NT2/D1 (cell line): ENCODE results near the gene KCNG1.
A peak's percentile ranks its signal among the peaks of the same experiment; 100 is the strongest.

Source experiments
- DNase-seq: peaks from one replicate; pipeline ENCODE4 v3.0.0-alpha.2; 2011; ENCODE audit warnings: low read depth, low spot score
- H3K27me3 ChIP-seq: 2 replicates; pipeline ENCODE4 v1.6.0; 2011; ENCODE audit warnings: mild to moderate bottlenecking; ENCODE audit not compliant: insufficient read length, insufficient read depth
- H3K36me3 ChIP-seq: 2 replicates; pipeline ENCODE4 v1.6.1; 2011; ENCODE audit warnings: mild to moderate bottlenecking, low read length, mixed read lengths; ENCODE audit not compliant: insufficient read depth, insufficient read length
- H3K4me1 ChIP-seq: 2 replicates; pipeline ENCODE4 v1.5.1; 2011; ENCODE audit not compliant: insufficient read depth, insufficient read length
- H3K4me3 ChIP-seq: 2 replicates; pipeline ENCODE4 v1.5.1; 2011; ENCODE audit warnings: low read depth; ENCODE audit not compliant: insufficient read length
- H3K9ac ChIP-seq: 2 replicates; pipeline ENCODE4 v1.6.0; 2011; ENCODE audit warnings: low read depth; ENCODE audit not compliant: insufficient read length
- H3K9me3 ChIP-seq: 2 replicates; pipeline ENCODE4 v1.5.1; 2011; ENCODE audit warnings: mild to moderate bottlenecking, low read length; ENCODE audit not compliant: insufficient read depth
- SUZ12 ChIP-seq: IDR thresholded peaks from 2 replicates; pipeline ENCODE4 v1.6.1; 2011; ENCODE audit not compliant: insufficient read length, insufficient read depth; ENCODE audit errors: extremely low read depth
- YY1 ChIP-seq: IDR thresholded peaks from 2 replicates; pipeline ENCODE4 v1.6.1; 2011; ENCODE audit not compliant: insufficient read length, insufficient read depth
- ZNF274 ChIP-seq: IDR thresholded peaks from 2 replicates; pipeline ENCODE4 v1.6.1; 2011; ENCODE audit warnings: mild to moderate bottlenecking, low read depth, low read length

KCNG1 gene

DNA sequence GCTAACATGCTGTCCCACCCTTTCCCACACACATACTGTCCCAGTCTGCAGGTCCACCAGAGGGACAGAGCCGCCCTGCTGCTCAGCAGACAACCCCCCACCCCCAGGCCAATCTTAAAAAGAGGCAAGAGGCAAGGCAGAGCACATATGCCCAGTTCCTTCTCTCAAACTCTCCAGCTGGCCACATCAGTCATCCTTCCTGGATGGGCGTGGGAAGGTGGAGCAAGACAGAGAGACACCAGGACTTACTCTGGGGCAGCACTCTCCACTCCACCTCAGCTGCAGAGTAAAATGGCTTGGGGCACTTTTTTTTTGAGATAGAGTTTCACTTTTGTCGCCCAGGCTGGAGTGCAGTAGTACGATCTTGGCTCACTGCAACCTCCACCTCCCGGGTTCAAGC, 53.5 kb downstream of the KCNG1 start:
- Histone ChIP-seq H3K36me3 (no peaks in the 10 kb centered on the region), H3K27me3 (no peaks in the 10 kb centered on the region), H3K9me3 (no peaks in the 10 kb centered on the region), H3K4me1 (no peaks in the 10 kb centered on the region), H3K9ac (no peak overlapping the region), H3K4me3 (no peak overlapping the region)
- no peak for DNase-seq
- TF ChIP-seq ZNF274 (no peak), SUZ12 (no peak), YY1 (no peak)

DNA sequence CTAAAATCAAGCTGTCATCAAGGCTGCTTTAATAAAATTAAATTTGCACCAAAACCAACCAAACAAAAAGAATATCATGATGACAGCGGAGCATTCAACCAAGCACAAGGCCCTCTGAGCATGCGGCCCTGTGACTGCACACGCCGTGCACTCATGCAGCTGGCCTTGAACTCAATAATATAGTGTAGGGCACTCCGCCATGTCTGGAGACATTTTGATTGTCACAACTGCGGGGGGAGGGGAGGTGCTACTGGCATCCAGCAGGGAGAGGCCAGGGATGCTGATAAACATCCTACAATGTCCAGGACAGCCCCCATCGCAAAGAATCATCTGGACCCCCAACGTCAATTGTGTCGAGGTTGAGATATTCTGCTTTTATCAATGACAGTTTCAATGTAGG, 54.6 kb downstream of the KCNG1 start:
- Histone ChIP-seq H3K27me3 (no peaks in the 10 kb centered on the region), H3K4me1 (no peaks in the 10 kb centered on the region), H3K36me3 (no peaks in the 10 kb centered on the region), H3K4me3 (no peak overlapping the region), H3K9ac (no peak overlapping the region), H3K9me3 (no peaks in the 10 kb centered on the region)
- DNase-seq, result no peak
- no peak for TF ChIP-seq SUZ12
- no peak for TF ChIP-seq YY1
- TF ChIP-seq ZNF274, result no peak

DNA sequence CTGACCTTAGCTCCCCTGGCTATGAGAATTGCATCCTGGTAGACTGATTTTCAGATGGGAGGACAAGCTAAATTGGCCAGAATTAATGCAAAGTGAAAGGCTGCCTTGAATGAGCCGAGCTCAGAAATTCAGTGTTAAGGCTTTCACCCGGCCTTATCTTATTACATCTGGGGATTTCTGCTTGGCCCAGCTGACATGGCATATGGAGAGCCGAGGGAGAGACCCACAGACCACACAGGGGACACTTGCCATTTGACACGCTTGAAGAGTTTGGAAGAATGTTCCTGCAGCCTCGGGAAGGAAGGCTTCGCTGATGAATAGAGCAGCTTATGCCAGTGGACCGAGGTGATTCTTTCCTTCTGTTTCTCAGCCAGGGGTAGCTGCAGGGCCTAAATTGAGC, 55.3 kb downstream of the KCNG1 start:
- TF ChIP-seq ZNF274 (no peak), YY1 (no peak), SUZ12 (no peak)
- Histone ChIP-seq H3K36me3 (no peaks in the 10 kb centered on the region), H3K4me3 (no peak overlapping the region), H3K27me3 (no peaks in the 10 kb centered on the region), H3K9me3 (no peaks in the 10 kb centered on the region), H3K4me1 (no peaks in the 10 kb centered on the region), H3K9ac (no peak overlapping the region)
- no peak for DNase-seq

DNA sequence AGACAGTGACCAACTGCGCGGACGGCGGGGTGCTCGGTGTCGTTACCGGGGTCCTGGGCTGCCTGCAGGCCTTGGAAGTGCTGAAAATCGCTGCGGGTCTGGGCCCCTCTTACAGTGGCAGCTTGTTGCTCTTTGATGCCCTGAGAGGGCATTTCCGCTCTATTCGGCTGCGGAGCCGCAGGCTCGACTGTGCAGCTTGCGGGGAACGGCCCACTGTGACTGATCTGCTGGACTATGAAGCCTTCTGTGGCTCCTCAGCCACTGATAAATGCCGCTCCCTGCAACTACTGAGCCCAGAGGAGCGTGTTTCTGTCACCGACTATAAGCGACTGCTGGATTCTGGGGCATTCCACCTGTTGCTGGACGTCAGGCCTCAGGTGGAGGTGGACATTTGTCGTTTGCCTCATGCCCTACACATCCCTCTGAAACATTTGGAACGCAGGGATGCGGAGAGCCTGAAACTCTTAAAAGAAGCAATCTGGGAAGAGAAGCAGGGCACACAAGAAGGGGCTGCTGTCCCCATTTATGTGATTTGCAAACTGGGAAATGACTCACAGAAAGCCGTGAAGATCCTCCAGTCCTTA, 63.3 kb downstream of the KCNG1 start:
- no peaks in the 10 kb centered on the region for H3K27me3 ChIP-seq
- H3K4me1 ChIP-seq, result peaks cover 3% of the 10 kb centered on the region
- TF ChIP-seq YY1 (no peak), SUZ12 (no peak), ZNF274 (no peak)
- 0 out of 2 replicates have a peak, but pooled peaks cover 7% of the 10 kb centered on the region for H3K9me3 ChIP-seq
- no peak for DNase-seq
- peaks cover 38% of the 10 kb centered on the region for H3K36me3 ChIP-seq
- peak overlapping the region; percentile 99 for H3K9ac ChIP-seq
- H3K4me3 ChIP-seq, result peak overlapping the region; percentile 95

- 0 out of 2 replicates have a peak, but pooled peaks cover 7% of the 10 kb centered on the region for H3K9me3 ChIP-seq
- H3K4me1 ChIP-seq, result peaks cover 3% of the 10 kb centered on the region
- DNase-seq, result peak; percentile 83
- H3K27me3 ChIP-seq, result no peaks in the 10 kb centered on the region
- peaks cover 46% of the 10 kb centered on the region for H3K36me3 ChIP-seq
- TF ChIP-seq SUZ12, result no peak
- peak; percentile 78 for TF ChIP-seq YY1
- TF ChIP-seq ZNF274, result no peak
- H3K4me3 ChIP-seq, result peak within 1 kb of the TSS; percentile 95
- H3K9ac ChIP-seq, result peak within 1 kb of the TSS; percentile 99
These were observed 64.0 kb downstream of the KCNG1 start, which contains the start of gene MOCS3 for GRCh38 chr20:50958615-50959542. MOCS3 (plus strand) TSS chr20:50958818; CDS start chr20:50958843, 25 bp downstream.

GRCh38 chr20:50957798-50958614, 64.9 kb downstream of the KCNG1 start, which contains the start of gene DPM1:
DPM1 (minus strand) TSS chr20:50958532; CDS start chr20:50958523, 9 bp downstream.
- peaks cover 3% of the 10 kb centered on the region for H3K4me1 ChIP-seq
- H3K9ac ChIP-seq, result peak within 1 kb of the TSS; percentile 99
- H3K4me3 ChIP-seq, result peak within 1 kb of the TSS; percentile 95
- 0 out of 2 replicates have a peak, but pooled peaks cover 7% of the 10 kb centered on the region for H3K9me3 ChIP-seq
- TF ChIP-seq YY1, result no peak
- no peak for TF ChIP-seq ZNF274
- no peak for TF ChIP-seq SUZ12
- H3K27me3 ChIP-seq, result no peaks in the 10 kb centered on the region
- H3K36me3 ChIP-seq, result peaks cover 54% of the 10 kb centered on the region
- peak; percentile 89 for DNase-seq
